Stimulated activated CD8-positive, alpha-beta memory T cell treated with anti-CD3 and anti-CD28 coated beads, Interleukin-2, amount 100 ng/mL, for 48 hours (primary cell): ENCODE measurements around the gene MSI2.

Experiments used
- DNase-seq, 2 donors: peaks; one replicate each; pipeline ENCODE4 v3.0.0-alpha.2; 2020; ENCODE audit warnings: low read depth in 2 of 2

MSI2 gene

GRCh38 chr17:57524839-57525568 is 268.7 kb downstream of the MSI2 start:
- DNase-seq: no peak

GRCh38 chr17:57527221-57528057 is 271.1 kb downstream of the MSI2 start:
- no peak for DNase-seq

DNA sequence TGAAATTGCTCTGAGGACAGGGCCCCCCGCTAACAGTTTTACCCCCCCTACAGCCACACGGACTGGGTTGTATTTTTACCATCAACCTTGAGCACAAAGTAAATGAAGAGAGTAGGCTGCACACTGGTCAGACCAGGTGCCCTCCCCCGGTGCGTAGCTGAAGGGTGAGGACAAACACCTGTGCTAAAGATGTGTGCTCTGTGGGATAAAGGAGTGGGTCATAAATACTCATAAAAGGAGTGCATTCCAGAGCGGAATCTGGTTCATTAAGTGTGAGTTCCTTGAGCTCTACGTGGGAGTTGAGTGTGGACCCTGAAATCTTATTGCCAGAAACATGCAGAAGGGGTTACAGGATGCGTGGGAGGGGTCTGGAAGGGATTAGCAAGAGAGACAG is 271.7 kb downstream of the MSI2 start:
- no peak for DNase-seq

- no peak for DNase-seq
Measured at GRCh38 chr17:57530026-57530425, 273.7 kb downstream of the MSI2 start.

DNA sequence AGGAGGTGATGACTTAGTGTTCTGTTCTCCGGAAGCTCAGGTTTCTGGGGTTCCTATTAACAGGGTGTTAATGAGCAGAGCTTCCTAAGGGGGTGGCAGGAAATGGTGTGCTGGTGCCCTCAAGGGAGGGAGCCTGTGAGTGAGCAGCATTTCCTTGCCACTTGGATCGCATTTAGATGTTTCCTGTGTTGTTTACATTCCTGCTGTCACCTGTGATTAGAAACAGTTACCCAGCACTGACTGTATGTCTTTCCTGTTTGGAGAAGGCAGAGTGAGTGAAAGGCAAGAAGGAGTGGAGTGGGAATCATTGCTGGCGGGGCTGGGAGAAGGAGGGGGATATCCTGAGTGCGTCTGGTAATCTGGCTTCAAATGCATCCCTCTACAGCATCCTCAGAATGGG is 274.2 kb downstream of the MSI2 start:
- no peak for DNase-seq

GRCh38 chr17:57531078-57531477 is 274.8 kb downstream of the MSI2 start:
- no peak for DNase-seq

DNA sequence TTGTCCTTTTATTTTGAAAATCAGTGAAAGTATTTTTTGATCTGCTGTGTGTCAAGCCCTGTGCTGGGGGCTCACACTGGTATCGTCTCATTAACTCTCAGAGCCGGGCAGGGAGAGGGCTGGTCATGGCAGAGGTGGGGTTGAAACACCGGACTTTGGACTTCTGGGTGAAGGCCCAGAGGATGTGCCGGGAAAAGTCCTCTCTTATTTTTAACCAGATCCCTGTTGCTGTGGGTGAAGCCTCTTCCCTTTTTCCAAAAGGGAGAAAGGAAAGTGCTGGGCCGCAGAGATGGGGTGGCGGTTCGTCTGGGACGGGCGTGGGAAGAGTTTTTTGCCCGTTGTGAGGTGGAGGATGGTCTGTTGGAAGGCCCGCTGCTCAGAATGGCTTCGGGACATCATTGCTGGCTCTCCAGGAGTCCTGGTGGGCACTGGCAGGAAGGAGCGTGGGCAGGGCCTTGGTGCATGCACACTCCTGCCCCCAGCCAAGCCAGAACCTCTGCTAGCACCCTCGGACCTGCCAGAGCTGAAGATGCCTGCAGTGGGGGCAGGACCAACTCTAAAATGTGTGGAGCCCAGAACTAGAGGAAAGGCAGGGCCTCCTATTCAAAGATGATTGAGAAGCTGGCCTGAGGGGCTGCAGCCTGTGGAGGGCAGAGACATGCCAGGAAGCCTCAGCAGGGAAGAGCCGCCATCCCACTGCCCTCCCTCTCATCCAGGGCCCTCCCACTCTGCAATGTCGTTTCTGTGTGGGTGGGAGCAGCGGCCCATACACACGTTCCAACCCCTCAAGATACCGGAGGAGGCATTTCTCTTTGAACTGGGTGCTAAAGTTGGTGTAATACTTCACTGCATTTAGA is 275.6 kb downstream of the MSI2 start:
- DNase-seq: no peak

- no peak for DNase-seq
Measured at GRCh38 chr17:57532556-57532955, 276.2 kb downstream of the MSI2 start.

DNA sequence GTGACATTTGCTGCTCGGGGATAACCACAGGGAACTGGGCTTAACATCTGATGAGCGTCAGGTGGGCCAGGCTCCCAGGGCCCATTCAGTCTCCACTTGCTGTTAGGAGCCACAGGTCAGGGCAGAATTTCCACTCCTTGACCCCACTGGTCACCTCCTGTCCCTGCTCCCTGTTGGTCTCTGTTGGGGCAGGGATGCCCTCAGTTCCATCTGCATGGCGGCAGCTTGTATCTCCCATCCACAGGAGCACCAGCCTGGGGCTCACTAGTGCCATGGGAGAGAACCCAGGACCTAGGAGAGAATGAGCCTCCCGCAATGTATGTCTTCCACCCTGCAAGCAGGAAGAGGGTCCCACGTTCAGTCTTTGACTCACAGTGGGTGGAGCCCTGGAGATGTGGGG is 276.6 kb downstream of the MSI2 start:
- DNase-seq: no peak

DNA sequence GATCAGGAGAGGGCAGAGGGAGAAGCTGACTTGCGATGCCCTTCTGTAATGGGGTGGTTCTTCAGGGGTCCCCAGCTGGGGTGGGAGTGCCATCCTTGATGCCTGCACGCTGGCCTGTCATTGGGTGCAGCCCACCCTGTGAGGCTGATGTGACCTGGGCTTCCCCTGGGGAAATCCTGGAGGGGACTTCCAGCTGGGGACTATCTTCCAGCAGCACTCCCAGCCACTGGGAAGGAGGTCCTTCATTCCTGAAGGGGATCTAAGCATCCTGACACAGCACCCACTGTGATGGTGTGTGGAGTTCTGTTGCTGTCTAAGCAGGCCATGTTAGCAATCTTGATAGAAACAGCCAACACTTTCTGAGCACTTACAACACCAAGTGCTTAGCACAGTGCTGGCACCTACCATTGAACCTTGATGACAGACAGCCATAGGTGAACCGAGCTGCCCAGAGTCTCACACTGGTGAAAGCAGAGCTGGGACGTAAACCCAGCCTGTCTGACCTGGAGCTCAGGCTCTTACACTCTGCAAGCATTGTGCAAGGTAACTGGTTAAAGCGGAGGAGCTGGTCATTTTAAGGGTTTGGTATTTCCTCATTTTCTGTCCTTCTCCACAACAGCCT is 277.5 kb downstream of the MSI2 start:
- DNase-seq: no peak

- no peak for DNase-seq
Measured at GRCh38 chr17:57534863-57535248, 278.5 kb downstream of the MSI2 start.

GRCh38 chr17:57535249-57535966 is 279.1 kb downstream of the MSI2 start:
- no peak for DNase-seq

DNA sequence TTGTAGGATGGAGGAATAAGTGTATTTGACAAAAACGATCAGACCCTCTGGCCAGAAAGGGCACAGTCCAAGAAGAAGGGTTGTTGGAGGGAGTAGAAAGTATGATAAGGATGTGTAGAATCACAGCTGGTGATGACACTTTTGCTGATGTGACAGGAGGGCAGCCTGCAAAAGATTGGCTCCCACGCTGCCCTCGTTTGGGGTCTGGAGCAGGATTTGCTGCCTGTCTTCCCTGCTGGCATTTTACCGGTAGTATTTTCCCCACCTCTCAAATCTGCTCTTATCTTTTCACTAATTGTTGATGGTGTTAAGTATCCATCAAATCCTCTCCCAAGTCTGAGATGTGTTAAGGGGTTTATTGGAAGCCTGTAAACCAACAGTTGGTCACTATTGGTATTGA is 280.0 kb downstream of the MSI2 start:
- no peak for DNase-seq

DNA sequence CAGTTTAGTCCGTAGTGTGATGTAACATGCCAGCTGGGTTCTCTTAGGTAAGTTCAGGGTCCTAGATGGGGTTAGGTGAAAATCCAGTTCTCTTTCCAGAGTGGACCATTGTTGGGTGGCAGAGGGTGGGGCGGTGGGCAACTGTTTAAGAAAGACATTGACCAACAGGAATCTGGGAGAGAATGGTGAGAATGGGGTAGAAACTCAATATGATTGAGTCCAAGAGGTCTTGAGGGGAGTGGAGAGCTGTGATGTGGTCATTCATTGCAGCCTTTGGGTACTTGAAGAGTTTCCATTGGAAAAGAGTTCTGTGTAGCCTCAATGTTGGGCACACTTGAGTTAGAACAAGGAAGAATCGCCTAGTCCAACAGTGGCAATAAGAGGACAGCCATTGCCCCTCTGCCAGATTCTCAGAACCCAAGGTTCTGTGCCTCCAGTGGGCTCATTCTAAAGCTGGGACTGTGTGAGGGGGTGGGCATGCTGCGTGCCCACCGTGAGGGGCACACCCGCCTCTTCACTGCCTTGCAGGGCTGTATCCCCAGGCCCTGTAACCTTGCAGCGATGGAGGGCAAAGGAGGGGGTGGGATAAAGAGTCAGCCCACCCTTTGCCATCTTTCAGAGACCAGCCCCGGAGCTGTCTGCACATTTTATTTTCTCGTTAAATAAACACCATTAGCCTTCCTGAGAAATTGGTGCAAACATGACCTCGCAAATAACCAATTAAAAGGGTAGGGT is 280.6 kb downstream of the MSI2 start:
- DNase-seq: no peak

DNA sequence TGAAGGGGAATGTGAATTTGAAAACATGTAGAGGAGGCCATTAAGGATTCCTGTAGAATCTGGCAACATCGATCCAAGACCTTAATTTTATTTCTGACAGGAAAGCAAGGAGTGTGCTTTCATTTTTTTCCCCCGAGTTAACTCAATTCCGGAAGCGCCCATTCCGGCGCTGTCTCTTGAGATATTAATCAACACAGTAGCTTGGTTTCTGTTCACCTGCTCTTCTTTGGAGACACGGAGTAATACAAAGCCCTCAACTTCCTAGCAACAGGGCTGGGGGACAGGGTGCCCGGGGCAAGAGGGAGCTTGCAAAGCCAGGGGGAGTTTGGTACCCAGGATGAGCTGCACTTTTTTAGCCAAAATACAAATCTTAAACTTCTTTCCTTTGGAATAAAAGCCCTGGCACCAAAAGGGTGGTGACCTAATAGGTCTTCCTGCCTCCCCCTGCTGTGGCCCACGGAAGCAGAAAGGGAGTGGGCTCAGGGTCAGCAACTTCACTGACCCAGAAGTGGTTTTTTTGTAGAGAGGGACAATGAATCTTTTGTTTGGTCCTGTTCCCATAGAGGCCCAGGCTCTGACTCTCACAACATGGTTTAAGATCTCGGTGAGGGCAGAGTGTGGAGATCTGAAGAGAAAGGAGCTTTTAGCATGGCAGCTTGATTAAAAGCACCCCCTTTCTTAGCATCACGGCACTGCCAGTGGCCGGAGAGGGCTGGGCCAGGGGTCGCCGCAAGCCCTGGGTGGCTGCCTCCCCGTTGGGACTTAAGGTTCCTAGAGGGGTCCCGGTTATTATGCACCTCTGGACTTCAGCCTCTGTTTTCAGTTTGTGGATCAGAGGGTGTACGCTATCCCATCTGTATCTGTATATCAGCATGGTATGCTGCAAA is 281.4 kb downstream of the MSI2 start:
- no peak for DNase-seq

GRCh38 chr17:57538736-57539456 is 282.6 kb downstream of the MSI2 start:
- DNase-seq: no peak

DNA sequence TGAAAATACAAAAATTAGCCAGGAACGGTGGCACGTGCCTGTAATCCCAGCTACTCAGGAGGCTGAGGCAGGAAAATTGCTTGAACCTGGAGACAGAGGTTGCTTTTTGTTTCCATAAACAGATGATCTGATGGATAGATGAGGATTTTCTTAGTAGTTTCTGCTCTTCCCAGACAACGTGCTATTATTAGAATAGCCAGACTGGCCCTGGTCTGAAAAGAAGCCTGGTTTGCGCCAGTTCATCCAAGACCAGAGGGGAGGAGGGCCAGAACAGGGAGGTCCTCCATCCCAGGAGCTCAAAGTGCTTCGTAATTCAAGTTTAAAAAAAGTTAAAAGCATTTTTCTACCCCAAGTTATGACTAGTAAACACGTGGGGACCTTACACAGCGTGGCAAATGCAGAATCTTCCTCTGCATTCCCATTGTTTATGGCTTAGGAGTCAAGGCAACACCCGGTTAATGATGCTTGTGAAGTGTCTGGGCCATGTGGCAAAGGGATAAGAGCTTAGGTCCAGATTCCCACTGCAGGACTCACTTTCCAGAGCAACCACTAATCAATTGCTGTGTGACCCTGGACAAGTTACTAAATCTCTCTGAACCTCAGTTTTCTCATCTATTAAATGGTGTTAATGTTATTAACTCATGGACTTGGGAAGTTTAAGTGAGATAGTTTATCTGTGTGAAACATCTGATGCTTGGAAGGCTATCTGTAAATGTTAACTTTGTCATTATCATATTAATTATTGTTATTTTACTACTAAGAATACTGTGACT is 283.4 kb downstream of the MSI2 start:
- no peak for DNase-seq

GRCh38 chr17:57540596-57540995 is 284.3 kb downstream of the MSI2 start:
- DNase-seq: no peak
